ENCODE measurements around the gene EPHB6.

DNA sequence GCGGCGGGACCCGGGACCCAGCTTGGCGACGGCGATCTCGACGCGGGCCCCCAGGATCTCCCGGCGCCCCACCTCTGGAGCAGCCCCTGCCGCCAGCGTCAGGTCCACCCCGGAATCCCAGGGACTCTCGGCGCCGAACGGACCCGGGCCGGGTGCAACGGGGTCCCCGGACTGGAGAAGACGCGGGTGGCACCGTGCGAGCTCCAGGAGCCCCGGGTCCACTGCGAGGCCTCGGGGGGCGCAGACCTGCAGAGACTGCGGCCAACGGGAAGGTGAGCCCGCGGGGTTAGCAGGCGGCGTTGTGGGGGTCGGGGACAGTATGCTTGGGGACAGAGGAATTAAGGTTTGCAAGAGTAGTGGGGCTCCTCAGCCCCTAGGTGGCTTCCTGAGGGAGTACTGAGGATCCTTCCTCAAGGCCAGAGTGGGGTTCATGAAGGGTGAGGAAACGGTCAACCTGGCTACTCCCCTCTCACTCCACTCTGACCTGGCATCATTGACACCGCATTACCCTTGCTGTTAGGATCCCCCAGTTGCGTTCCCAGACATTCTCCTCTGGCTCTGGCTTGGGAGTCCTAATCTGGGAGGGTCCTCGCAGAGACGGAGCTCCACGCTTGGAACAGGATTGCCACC, 353 bp downstream of the EPHB6 start:
- TF ChIP-seq MYC (IDR thresholded peaks at IDR 0.05; ENCODE audit: low read depth, low read length) (no peak), POLR2A (IDR thresholded peaks at IDR 0.05; ENCODE audit: extremely low read depth, insufficient read length) (no peak)
- TF ChIP-seq, protein P1, sequence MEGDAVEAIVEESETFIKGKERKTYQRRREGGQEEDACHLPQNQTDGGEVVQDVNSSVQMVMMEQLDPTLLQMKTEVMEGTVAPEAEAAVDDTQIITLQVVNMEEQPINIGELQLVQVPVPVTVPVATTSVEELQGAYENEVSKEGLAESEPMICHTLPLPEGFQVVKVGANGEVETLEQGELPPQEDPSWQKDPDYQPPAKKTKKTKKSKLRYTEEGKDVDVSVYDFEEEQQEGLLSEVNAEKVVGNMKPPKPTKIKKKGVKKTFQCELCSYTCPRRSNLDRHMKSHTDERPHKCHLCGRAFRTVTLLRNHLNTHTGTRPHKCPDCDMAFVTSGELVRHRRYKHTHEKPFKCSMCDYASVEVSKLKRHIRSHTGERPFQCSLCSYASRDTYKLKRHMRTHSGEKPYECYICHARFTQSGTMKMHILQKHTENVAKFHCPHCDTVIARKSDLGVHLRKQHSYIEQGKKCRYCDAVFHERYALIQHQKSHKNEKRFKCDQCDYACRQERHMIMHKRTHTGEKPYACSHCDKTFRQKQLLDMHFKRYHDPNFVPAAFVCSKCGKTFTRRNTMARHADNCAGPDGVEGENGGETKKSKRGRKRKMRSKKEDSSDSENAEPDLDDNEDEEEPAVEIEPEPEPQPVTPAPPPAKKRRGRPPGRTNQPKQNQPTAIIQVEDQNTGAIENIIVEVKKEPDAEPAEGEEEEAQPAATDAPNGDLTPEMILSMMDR (IDR thresholded peaks at IDR 0.05; ENCODE audit: low read depth, low read length), result no peak
- TF ChIP-seq, protein P2, sequence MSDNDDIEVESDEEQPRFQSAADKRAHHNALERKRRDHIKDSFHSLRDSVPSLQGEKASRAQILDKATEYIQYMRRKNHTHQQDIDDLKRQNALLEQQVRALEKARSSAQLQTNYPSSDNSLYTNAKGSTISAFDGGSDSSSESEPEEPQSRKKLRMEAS (IDR thresholded peaks at IDR 0.05; ENCODE audit: low read depth, low read length), result no peak

All from NB4 (cell line).